ENCODE data around the gene SLC25A43. TPM values are rescaled to one million over a fixed set of nuclear protein-coding genes. Genes with fewer than 3 reads are reported as not detected.
"Not testable (repeated sequence)": the region's sequence is repeated elsewhere in the genome, so short reads cannot be mapped to it uniquely, and the experiment has no call there.

SLC25A43 gene
- 0.19 TPM in 1 of 2 replicates, not detected in the other for polyA plus RNA-seq (2014; cell fraction: cytosol; rRNA removed)
- polyA plus RNA-seq (2014; cell fraction: nucleus; rRNA removed) = not detected in 2 replicates

DNA sequence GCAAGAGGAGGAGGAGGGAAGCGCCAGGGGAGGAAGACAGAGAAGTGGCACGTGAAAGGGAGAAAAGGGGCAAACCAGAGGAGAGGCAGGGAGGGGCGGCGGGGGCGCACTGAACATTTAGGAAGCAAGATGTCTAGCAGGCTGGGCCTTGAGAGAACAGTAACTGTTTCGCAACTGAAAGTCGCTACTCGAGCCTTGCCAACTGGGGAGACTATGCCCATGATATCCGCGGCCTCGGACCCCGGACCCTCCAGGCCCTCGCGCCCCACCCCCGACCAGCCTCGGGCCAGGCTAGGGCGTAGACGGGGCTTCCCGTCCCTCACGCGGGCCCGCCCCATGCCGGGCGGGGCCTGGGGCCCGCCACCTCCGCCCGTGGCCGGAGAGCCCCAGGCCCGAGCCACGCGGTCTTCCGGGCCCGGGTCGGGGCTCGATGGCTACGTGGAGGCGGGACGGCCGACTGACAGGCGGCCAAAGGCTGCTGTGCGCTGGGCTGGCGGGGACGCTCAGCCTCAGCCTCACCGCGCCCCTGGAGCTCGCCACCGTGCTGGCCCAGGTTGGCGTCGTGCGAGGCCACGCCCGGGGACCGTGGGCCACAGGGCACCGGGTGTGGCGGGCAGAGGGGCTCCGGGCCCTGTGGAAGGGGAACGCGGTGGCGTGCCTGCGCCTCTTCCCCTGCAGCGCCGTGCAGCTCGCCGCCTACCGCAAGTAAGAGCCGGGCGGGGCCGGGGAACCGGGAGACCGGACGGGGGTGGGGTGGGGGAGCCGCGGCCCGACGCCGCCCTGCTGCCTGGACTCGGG is at the start of gene SLC25A43:
Gene SLC25A43 (plus strand): TSS at position 363 of the 798 bp plus-strand sequence. CDS start 68 bp downstream, at position 431.
- no peak for DNase-seq (ENCODE audit: low spot score)

DNA sequence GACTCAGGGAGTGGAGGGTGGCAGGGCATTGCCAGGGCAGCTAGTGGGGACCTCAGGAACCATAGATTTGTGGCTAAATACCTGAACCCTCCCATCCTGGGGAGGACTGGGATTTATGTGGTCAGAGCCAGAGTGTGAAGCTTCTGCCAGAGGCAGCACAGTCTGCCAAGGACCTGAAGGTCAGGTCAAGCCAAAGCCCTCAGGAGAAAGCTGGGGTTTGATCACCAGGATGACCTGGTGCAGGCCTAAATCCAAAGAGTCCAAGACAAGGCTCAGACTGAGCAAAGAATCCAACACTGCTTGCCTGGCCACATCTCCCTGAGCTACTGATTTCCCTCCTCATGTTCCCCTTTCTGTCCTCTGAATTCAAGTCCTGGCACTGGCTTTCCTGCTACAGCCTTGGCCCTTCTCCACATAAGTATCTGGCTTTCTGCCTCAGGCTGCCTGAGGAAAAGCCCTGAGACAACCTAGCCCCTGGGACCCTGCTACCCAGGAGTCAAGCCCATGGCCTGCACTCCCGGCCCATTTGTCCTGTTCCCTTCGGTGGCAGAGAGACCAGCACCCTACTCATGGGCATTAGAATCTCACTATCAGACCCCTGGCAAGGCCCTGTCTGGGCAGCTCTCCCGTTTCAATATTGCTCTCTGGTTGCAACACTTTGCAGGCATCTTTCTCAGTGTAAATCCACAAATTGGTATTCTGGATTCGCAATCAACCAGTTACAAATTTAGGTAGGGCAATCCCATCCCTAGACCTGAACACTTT is 39.3 kb upstream of the SLC25A43 start:
- no peak for DNase-seq (ENCODE audit: low spot score)

DNA sequence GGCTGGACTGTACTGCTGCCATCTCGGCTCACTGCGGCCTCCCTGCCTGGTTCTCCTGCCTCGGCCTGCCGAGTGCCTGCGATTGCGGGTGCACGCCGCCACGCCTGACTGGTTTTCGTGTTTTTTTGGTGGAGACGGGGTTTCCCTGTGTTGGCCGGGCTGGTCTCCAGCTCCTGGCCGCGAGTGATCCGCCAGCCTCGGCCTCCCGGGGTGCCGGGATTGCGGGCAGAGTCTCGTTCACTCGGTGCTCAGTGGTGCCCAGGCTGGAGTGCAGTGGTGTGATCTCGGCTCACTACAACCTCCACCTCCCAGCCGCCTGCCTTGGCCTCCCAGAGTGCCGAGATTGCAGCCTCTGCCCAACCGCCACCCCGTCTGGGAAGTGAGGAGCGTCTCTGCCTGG is 37.7 kb upstream of the SLC25A43 start:
- DNase-seq (ENCODE audit: low spot score) = not testable (repeated sequence)

DNA sequence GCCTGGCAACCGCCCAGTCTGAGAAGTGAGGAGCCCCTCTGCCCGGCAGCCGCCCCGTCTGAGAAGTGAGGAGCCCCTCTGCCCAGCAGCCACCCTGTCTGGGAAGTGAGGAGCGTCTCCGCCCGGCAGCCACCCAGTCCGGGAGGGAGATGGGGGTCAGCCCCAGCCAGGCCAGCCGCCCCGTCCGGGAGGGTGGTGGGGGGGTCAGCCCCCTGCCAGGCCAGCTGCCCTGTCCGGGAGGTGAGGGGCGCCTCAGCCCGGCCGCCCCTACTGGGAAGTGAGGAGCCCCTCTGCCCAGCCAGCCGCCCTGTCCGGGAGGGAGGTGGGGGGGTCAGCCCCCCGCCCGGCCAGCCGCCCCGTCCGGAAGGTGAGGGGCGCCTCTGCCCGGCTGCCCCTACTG is 37.1 kb upstream of the SLC25A43 start:
- not testable (repeated sequence) for DNase-seq (ENCODE audit: low spot score)

DNA sequence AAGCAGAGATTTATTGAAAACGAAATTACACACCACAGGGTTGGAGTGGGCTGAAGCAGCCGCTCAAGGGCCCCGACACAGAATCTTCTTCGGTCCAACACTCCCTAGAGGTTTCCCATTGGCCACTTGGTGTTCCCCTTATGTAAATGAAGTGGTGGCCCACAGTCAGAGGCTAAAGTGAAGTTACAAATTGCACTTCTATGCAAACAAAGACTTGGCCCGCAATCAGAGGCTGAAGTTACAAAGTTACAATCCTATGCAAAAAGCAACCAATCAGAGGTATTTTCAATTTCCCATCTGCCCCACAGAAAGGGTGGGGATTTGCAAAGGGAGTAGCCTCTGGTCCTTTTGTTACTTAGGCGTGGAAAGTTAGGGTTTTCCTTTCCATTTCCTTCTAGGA is 35.7 kb upstream of the SLC25A43 start:
- DNase-seq (ENCODE audit: low spot score) = no peak

DNA sequence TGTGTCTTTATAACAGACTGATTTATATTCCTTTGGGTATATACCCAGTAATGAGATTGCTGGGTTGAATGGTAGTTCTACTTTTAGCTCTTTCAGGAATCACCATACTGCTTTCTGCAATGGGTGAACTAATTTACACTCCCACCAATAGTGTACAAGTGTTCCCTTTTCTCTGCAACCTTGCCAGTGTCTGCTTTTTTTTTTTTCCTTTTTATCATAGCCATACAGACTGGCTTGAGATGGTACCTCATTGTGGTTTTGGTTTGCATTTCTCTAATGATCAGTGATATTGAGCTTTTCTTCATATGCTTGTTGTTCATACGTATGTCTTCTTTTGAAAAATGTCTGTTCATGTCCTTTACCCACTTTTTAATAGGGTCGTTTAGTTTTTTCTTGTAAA is 27.3 kb upstream of the SLC25A43 start:
- DNase-seq (ENCODE audit: low spot score) = not testable (repeated sequence)

DNA sequence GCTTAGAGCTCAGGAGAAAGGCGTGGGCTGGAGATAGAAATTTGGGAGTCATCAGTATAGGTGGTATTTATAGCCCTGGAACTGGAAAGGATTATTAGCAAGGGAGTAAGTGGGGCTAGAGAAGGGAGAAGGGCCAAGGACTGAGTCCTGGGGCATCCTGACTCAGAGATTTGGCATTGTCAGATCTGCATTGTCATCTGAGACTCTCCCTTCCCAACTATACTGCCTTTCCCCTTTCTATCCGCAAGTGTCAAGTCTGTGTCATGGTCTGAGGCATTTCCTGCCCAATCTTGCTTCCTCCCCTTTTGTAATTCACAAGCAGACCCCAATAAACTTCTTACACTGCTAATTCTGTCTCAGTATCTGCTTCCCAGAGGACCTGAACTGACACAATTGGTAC is 24.4 kb upstream of the SLC25A43 start:
- DNase-seq (ENCODE audit: low spot score) = no peak

DNA sequence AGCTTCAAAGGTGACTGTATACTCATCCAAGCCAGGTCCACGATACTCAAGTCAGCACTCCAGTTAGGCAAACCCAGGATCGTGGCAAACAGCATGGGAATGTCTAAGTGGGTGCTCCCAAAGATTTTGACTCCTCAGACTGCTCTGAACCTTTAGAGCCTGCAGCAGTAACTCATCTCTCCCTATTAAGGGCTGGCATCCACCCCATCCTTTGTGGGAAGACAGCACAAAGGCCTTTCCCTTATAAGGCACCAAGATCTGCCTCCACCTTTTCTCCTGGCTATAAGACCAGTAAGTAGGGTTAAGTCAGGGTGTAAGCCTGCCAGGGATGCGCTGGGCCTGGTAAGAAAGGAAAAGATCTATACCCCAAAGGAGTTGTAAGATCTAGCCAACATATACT is 23.6 kb upstream of the SLC25A43 start:
- DNase-seq (ENCODE audit: low spot score) = no peak

DNA sequence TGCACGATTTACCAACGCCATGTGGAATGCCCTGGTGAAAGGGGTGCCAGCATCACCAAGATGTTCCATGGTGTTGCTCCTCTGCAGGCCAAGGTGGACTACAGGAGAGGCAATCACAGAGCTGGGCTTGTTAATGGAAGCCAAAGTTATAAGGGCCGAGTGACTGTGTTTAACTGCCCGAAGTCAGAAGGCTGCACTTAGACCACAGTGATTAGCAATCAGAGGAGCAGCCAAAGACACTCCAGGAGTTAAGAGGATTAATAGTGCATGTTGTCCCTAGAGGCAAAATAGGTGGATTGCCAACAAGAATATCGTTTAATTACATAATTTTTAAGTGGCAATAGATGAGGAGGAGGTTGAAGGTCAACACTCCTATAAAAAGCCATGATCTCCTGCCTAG is 22.8 kb upstream of the SLC25A43 start:
- no peak for DNase-seq (ENCODE audit: low spot score)

DNA sequence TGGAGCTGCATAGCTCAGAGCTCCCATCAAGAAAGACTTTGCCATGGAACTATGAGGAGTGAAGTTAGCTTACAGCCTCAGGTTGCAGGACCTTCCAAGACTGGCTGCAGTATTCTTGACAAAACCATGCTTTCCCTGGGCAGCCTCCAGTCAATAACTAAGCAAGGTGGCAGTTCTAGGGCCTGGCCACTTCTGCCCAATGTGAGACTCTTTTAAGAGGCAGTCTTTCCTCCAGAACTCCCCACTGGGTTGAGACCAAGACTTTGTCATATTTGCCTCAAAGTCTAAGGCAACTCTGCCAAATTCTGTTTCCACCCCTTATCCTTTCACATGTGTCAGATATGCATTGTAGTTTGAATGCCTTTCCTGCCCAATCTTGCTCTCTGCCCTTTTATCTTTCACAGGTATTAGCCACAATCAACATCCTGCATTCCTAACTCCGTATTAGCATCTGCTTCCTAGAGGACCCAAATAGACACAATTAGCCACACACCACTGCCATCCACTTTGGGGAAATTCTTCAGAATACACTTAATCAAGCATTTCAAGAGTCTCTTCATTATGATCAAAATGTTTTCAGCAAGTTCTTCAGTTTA is 17.7 kb upstream of the SLC25A43 start:
- DNase-seq (ENCODE audit: low spot score) = no peak

DNA sequence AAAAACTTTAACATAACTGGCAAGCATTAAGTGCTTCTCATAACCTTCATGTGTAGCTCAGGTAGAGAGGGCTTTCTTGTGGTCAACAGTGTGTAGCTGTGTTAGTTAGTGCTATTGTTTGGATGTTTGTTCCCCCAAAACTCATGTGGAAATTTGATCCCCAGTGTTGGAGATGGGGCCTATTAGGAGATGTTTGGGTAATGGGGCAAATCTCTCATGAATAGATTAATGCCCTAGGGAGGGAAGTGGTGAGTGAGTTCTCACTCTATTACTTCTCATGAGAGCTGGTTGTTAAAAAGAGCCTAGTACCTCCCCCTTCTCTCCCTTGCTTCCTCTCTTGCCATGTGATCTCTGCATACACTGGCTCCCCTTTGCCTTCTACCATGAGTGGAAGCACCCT is 16.5 kb upstream of the SLC25A43 start:
- DNase-seq (ENCODE audit: low spot score) = no peak

DNA sequence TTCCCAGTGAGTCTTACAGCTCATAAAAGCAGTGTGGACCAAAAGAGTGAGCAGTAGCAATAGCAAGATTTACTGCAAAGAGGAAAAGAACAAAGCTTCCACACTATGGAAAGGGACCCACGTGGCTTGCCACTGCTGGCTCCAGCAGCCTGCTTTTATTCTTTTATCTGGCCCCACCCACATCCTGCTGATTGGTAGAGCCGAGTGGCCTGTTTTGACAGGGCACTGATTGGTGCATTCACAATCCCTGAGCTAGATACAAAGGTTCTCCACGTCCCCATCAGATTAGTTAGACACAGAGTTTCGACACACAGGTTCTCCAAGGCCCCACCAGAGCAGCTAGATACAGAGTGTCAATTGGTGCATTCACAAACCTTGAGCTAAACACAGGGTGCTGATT is 12.5 kb upstream of the SLC25A43 start:
- not testable (repeated sequence) for DNase-seq (ENCODE audit: low spot score)

DNA sequence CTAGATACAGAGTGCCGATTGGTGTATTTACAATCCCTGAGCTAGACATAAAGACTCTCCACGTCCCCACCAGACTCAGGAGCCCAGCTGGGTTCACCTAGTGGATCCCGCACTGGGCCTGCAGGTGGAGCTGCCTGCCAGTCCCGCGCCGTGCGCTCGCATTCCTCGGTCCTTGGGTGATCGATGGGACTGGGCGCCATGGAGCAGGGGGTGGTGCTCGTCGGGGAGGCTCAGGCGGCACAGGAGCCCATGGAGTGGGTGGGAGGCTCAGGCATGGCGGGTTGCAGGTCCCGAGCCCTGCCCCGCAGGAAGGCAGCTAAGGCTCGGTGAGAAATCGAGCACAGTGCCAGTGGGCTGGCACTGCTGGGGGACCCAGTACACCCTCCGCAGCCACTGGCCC is 11.7 kb upstream of the SLC25A43 start:
- not testable (repeated sequence) for DNase-seq (ENCODE audit: low spot score)

DNA sequence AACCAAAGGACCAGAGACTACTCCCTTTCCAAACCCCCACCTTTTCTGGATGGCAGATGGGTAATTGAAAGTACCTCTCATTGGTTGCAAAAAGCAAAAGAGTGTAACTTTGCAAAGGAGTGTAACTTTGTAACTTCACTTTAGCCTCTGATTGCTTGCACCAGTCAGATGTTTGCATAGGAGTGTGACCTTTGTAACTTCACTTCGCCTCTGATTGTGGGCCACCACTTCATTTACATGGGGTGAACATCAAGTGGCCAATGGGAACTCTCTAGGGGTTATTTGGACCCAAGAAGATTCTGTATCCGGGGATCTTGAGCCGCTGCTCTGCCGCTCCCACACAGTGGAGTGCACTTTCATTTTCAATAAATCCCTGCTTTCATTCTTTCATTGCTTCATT is 9.9 kb upstream of the SLC25A43 start:
- no peak for DNase-seq (ENCODE audit: low spot score)

DNA sequence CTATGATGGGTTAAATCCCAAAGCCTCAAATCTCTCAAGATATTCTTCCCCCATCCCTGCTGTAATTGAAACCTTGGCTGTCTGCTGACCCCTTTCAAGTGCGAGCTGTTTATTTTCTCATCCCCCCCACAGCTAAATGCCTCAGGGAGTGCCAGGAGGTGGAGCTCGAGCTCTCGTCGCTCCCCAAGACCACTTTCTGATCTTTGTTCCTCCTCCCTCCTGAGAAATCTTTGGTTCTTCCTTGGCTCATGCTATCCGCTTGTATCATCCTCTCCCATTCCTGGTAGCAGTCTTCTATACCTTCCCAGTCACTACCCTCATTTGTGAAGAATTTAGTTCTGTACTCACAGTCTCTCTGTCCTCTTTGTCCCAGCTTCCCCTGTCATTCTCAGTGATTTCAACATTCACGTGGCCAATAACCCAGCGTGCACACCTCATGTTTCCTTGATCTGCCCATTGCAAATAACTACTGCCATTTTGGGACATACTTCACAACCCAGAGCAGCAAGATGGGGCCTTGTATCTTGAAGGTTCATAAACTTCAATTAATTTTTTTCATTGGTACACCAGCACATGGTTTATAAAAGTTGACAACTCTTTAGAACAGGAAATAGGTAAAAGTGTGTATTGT is 9.2 kb upstream of the SLC25A43 start:
- no peak for DNase-seq (ENCODE audit: low spot score)

DNA sequence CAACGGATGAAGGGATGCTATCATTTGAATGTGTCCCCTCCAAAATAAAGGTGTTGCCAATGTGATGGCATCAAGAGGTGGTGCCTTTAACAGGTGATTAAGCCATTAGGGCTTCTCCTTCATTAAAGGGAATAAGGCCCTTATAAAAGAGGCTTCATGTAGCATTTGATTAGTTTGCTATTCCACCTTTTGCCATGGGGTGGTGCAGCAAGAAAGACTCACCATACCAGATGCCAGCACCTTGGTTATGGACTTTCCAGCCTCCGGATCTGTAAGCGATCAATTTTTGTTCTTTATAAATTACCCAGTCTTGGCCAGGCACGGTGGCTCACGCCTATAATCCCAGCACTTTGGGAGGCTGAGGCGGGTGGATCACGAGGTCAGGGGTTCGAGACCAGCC is 7.9 kb upstream of the SLC25A43 start:
- no peak for DNase-seq (ENCODE audit: low spot score)

DNA sequence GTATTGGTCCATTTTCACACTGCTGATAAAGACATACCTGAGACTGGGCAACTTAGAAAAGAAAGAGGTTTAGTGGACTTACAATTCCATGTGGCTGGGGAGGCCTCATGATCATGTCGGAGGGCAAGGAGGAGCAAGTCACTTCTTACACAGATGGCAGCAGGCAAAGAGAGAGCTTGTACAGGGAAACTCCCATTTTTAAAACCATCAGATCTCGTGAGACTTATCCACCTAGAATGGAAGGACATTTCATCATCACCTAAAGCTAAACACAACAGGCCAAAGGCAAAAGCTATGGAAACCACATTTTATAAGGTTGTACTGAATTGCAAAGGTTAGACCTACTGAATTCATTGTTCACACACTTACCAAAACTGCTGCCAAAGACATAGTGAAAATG is 6.0 kb upstream of the SLC25A43 start:
- no peak for DNase-seq (ENCODE audit: low spot score)

DNA sequence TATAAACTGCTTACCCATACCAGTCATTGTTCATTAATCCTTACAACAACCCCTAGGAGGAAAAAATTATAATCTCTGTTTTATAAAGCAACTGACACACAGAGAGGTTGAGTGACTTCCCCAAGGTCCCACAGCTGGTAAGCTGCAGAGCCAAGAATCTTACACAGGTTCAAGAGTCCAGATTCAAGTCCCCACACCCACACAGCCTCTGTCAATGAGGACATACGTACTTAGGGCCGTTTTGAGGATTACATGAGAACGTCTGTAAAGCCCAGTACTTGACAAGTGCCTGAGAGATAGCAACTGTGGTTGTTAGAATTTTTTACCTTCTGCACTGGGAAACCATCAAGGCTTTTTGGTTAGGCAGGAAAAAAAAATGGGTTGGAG is 556 bp upstream of the SLC25A43 start:
- DNase-seq (ENCODE audit: low spot score) = no peak

DNA sequence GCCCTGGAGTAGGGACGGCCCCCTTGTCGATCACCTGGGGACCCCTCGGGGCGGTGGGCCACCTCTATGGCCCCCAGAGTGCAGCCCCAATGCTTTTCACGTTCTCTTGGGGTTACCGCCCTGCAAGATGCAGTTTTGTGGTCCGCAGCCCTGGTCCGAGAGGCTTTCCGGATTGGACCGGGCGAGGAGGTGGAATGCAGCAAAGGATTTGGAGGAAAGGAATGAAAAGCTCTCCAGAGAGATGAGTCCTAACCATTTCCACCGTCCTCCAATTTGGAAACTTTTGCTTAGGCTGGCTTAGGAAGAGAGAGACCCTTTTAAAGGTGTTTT is 601 bp downstream of the SLC25A43 start:
- DNase-seq (ENCODE audit: low spot score) = no peak

DNA sequence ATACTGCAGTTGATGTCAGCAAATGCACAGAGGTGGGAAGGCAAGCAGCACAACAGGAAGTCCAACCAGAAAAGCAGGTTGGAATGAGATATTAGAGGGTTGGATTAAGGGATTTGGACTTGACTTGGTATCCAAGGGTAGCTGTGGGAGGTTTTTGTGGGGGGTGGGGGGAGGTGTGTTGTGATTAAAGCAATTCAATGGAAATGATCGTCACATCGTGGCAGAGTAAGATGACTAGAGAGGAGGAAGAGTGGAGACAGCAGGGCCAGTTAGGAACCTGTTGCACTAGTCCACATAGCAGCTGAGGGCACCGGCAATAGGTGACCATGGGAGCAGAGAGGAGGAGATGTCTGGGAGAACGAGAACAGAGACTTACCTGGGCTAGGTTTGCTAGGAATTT is 2.4 kb downstream of the SLC25A43 start:
- DNase-seq (ENCODE audit: low spot score) = no peak

DNA sequence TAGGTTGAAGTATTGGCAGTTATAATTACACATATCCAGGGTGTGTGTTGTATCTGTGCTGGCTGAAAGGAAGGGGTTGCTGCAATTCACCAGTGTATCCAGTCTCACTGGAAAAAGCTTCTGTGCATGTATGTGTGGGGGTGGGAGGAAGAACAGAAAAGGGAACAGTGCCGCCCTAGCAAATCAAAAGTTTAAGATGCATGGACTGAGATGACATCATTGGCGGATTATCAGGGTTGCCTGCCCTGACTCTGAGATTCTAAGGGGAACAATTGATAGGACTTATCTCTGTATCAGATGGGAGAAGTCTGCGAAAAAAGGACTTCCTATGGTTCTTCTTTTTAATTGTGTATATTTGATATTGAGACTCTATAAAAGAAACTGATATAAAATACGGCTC is 3.5 kb downstream of the SLC25A43 start:
- no peak for DNase-seq (ENCODE audit: low spot score)

DNA sequence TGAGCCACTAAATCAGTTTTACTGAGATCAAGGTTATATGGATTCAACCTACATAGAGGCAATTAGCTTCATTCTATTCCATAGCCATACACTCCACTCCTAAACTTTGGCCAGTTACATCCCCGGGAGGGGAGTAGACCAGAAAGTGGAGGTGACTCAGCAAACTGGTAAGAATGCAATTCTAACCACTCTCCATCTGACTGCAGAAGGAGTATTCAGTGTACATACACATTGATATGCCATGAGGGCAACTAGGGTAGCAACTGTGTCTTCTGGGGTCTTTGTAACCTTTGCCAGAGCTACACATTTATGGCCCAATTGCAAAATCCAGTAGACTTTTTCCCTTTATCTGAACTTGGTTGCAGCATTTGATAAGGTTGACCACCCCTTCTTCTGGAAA is 7.6 kb downstream of the SLC25A43 start:
- no peak for DNase-seq (ENCODE audit: low spot score)

Measured in SK-N-DZ (cell line).